Endothelial cell of umbilical vein (primary cell): ENCODE data around the gene PLK1. TPM values are rescaled to one million over a fixed set of nuclear protein-coding genes. Genes with fewer than 3 reads are reported as not detected.
A peak's percentile ranks its signal among the peaks of the same experiment; 100 is the strongest.

Experiments used
- BruUV-seq: library from RNA; stranded (reverse); fragments of 400-500 nt; replicated peaks from 2 replicates; lab custom pipeline; 2021; lab: Mats Ljungman, UMichigan
- CTCF ChIA-PET: fragments of 300-600, 350-600 bp; sonication (Branson Sonifier 250); formaldehyde crosslinking; loops from one replicate; lab custom pipeline; 2021; ENCODE audit warnings: antibody characterized with exemption, inconsistent platforms; lab: Charles Lee
- POLR2A ChIA-PET: fragments of 300-600, 350-600 bp; sonication (Branson Sonifier 250); formaldehyde crosslinking; loops from one replicate; lab custom pipeline; 2021; ENCODE audit warnings: antibody characterized with exemption, inconsistent platforms; lab: Charles Lee
- DNase-seq: peaks from one replicate; pipeline ENCODE4 v3.0.0-alpha.2; 2011; ENCODE audit warnings: low read depth, low spot score
- FAIRE-seq: peaks from 2 replicates; lab custom pipeline; 2011; peaks lifted over from hg19 to GRCh38; lab: Jason Lieb, UNC
- H2AFZ ChIP-seq: 2 replicates; pipeline ENCODE4 v1.6.0; 2012; ENCODE audit warnings: low read depth, low read length, control low read depth, inconsistent platforms
- H3K27ac ChIP-seq: 2 replicates; pipeline ENCODE4 v1.5.1; 2011; ENCODE audit warnings: low read depth, mild to moderate bottlenecking, control low read depth, low read length, moderate library complexity; ENCODE audit not compliant: insufficient read depth
- H3K27me3 ChIP-seq, 2 experiments: 2 replicates each; pipeline versions ENCODE4 v1.6.0 to v1.6.1; 2011; ENCODE audit warnings: low read length in 2 of 2, mixed read lengths in 1 of 2; ENCODE audit not compliant: control insufficient read depth in 2 of 2, insufficient read depth in 2 of 2
- H3K36me3 ChIP-seq, 2 experiments: 2 replicates in 1 of 2; 3 replicates in 1 of 2; pipeline ENCODE4 v1.5.1; 2011; ENCODE audit warnings: low read length in 2 of 2, mild to moderate bottlenecking in 1 of 2, moderate library complexity in 1 of 2; ENCODE audit not compliant: control insufficient read depth in 2 of 2, insufficient read depth in 2 of 2; ENCODE audit errors: extremely low read depth in 1 of 2
- H3K4me1 ChIP-seq: 3 replicates; pipeline ENCODE4 v1.5.1; 2011; ENCODE audit warnings: mild to moderate bottlenecking, low read length; ENCODE audit not compliant: control insufficient read depth, insufficient read depth; ENCODE audit errors: extremely low read depth
- H3K4me2 ChIP-seq: 2 replicates; pipeline ENCODE4 v1.6.1; 2011; ENCODE audit warnings: low read length, control low read depth, mixed read lengths; ENCODE audit not compliant: insufficient read depth
- H3K4me3 ChIP-seq, 3 experiments: fragments of 200-600 bp in 1 of 3; sonication (generic), shearing (Covaris generic) in 1 of 3; replicated peaks in 1 of 3; 2 replicates each; pipeline ENCODE4 v1.5.1; 2011 to 2016; ENCODE audit warnings: control low read depth in 3 of 3, low read length in 3 of 3, mild to moderate bottlenecking in 2 of 3, inconsistent platforms in 1 of 3, low read depth in 1 of 3, moderate library complexity in 1 of 3; ENCODE audit not compliant: insufficient read depth in 1 of 3
- H3K79me2 ChIP-seq: 2 replicates; pipeline ENCODE4 v1.6.0; 2012; ENCODE audit warnings: low read length, inconsistent platforms; ENCODE audit not compliant: control insufficient read depth, insufficient read depth
- H3K9ac ChIP-seq: replicated peaks from 2 replicates; pipeline ENCODE3; 2011; ENCODE audit warnings: low read length, control low read depth; ENCODE audit not compliant: insufficient read depth; ENCODE audit errors: extremely low read depth
- H3K9me1 ChIP-seq: replicated peaks from 3 replicates; pipeline ENCODE4 v1.6.0; 2011; ENCODE audit warnings: mild to moderate bottlenecking, low read length; ENCODE audit not compliant: control insufficient read depth, insufficient read depth; ENCODE audit errors: extremely low read depth
- H3K9me3 ChIP-seq: replicated peaks from 2 replicates; pipeline ENCODE4 v1.5.1; 2012; ENCODE audit warnings: low read length, inconsistent platforms; ENCODE audit not compliant: control insufficient read depth, insufficient read depth
- H4K20me1 ChIP-seq: replicated peaks from 2 replicates; pipeline ENCODE3; 2011; ENCODE audit warnings: mild to moderate bottlenecking, low read length; ENCODE audit not compliant: control insufficient read depth, insufficient read depth; ENCODE audit errors: extremely low read depth
- EZH2 ChIP-seq: IDR thresholded peaks from 2 replicates; pipeline ENCODE4 v1.6.1; 2012; ENCODE audit warnings: borderline replicate concordance, low read depth, mild to moderate bottlenecking, moderate library complexity, low read length, inconsistent platforms; ENCODE audit not compliant: severe bottlenecking
- FOS ChIP-seq: IDR thresholded peaks from 2 replicates; pipeline ENCODE4 v1.6.1; 2011; ENCODE audit warnings: mild to moderate bottlenecking, low read length, moderate library complexity, borderline replicate concordance; ENCODE audit not compliant: insufficient read depth
- GATA2 ChIP-seq: IDR thresholded peaks from 2 replicates; pipeline ENCODE4 v1.7.0; 2011; ENCODE audit warnings: low read depth, mild to moderate bottlenecking, moderate library complexity, mixed read lengths, low read length; ENCODE audit not compliant: insufficient read length, insufficient read depth
- JUN ChIP-seq: IDR thresholded peaks from 2 replicates; pipeline ENCODE4 v1.6.1; 2011; ENCODE audit warnings: borderline replicate concordance, low read depth; ENCODE audit not compliant: insufficient read length, insufficient read depth
- MAX ChIP-seq: IDR thresholded peaks from 2 replicates; pipeline ENCODE4 v1.6.1; 2011; ENCODE audit not compliant: insufficient read depth, insufficient read length
- MYC ChIP-seq: IDR thresholded peaks from one replicate; pipeline ENCODE4 v1.6.1; 2011; ENCODE audit warnings: mild to moderate bottlenecking, low read depth, low read length
- POLR2A ChIP-seq: IDR thresholded peaks from 2 replicates; pipeline ENCODE4 v1.6.1; 2012; ENCODE audit warnings: low read depth, mild to moderate bottlenecking, control low read depth, low read length
- POLR2AphosphoS5 ChIP-seq: IDR thresholded peaks from 2 replicates; pipeline ENCODE4 v1.6.1; 2012; ENCODE audit warnings: low read depth, mild to moderate bottlenecking, control low read depth, low read length, moderate library complexity; ENCODE audit not compliant: insufficient read depth
- dilution Hi-C: fragments of 300-500 bp; cut with MboI; formaldehyde crosslinking; loops from one replicate; pipeline ENCODE4 v1.15.0; 2019; ENCODE audit warnings: low sequenced_read_pairs; ENCODE audit not compliant: extremely low pct_ligation_motif_present
- intact Hi-C: fragments of 100-400 bp; cut with micrococcal nuclease; formaldehyde crosslinking; loops from one replicate; pipeline ENCODE4 v1.10.0; 2022
- polyA plus RNA-seq, 4 experiments: library from polyadenylated mRNA; depleted of rRNA in 3 of 4; stranded (reverse) in 3 of 4; unstranded in 1 of 4; fragments of >200 nt; gene quantifications; 2 replicates each; pipeline versions ENCODE4 v1.2.1 to v1.2.3, GENCODE V29; 2011 to 2012; ENCODE audit warnings: missing spikeins in 1 of 4
- total RNA-seq: library from RNA; stranded (reverse); gene quantifications from 2 replicates; pipeline ENCODE4 v1.2.3, GENCODE V29; 2021

Gene PLK1
- total and polyA plus RNA-seq, 2 donors (not counting 3 experiments of a cell fraction or from before 2014, with no cell fraction given) = 94.9 to 109 TPM

DNA sequence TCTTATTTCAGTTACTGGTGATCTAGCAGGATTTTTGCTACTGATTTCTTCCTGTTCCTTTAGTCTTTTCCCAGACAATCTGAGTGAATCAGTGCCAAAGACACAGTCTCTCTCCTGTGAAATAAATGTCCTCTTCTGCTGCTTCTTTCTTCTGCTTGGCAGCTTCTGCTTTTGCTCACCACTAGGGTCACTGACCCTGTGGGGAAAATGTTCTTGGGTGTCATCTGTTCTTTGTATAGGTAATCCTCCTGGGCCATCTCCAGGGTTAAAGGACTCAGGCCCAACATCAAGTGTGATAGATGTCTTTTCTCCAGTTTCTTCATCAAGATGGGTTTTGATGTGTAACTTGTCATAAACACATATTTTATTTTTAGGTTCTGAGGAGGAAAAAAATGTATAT is 42.7 kb upstream of the PLK1 start:
- Histone ChIP-seq H3K9ac (no peak overlapping the region), H3K79me2 (peaks cover 20% of the 10 kb centered on the region), H3K4me1 (peaks cover 7% of the 10 kb centered on the region), H3K4me2 (no peak overlapping the region), H3K36me3 (peaks cover 3 to 9% of the 10 kb centered on the region in 2 experiments), H4K20me1 (no peaks in the 10 kb centered on the region), H3K27ac (no peak overlapping the region), H3K27me3 (no peaks in the 10 kb centered on the region), H3K9me1 (no peaks in the 10 kb centered on the region), H3K9me3 (no peaks in the 10 kb centered on the region), H3K4me3 (no peak overlapping the region), H2AFZ (no peak overlapping the region)
- TF ChIP-seq MAX (no peak), MYC (no peak), POLR2A (no peak), JUN (no peak), GATA2 (no peak)
- no peak for DNase-seq
- dilution Hi-C loops (no loop called here), intact Hi-C loops (no loop called here)
- ChIA-PET CTCF (no interaction called here), POLR2A (no interaction called here)
- no TSS peak for BruUV-seq
- FAIRE-seq = no peak

DNA sequence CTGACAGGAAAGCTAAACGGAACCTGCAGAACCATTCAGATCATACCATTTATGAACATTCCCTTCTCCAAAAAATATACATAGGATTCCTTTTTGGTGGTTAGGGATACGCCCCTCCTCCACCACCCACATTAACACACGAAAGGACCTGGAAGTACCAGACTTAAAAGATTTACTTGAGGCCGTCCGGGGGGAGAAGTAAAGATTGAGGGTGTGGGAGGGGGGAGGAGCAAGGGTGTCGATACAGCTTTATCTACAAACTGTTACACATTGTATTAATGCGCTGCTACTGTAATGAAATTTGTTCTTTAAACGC is 38.1 kb upstream of the PLK1 start:
- Histone ChIP-seq H3K4me1 (peaks cover 15% of the 10 kb centered on the region), H3K79me2 (peaks cover 35% of the 10 kb centered on the region), H3K9me1 (no peaks in the 10 kb centered on the region), H2AFZ (peak overlapping the region; percentile 76), H3K4me2 (peak overlapping the region; percentile 97), H3K9ac (peak overlapping the region; percentile 97), H3K36me3 (peaks cover 4 to 15% of the 10 kb centered on the region in 2 experiments), H3K9me3 (no peaks in the 10 kb centered on the region), H3K4me3 (peak overlapping the region; percentile 68 to 99 (median 99)), H3K27me3 (no peaks in the 10 kb centered on the region), H3K27ac (peak overlapping the region; percentile 96), H4K20me1 (no peaks in the 10 kb centered on the region)
- dilution Hi-C loops = no loop called here
- no TSS peak for BruUV-seq
- no peak for TF ChIP-seq MAX
- TF ChIP-seq EZH2 = no peak
- no peak for TF ChIP-seq JUN
- TF ChIP-seq FOS = no peak
- TF ChIP-seq POLR2AphosphoS5 = no peak
- no peak for TF ChIP-seq POLR2A
- ChIA-PET POLR2A (interaction anchor here (0.5 kb wide), 1 partner anchor 26 kb away, joined by 4 read pairs; no protein-coding TSS in a partner anchor), CTCF (interaction anchor here (1.5 to 2.1 kb wide), 2 partner anchors 44 to 83 kb away, joined by 5 to 6 read pairs; partner anchors contain the start of genes EARS2 and UBFD1)
- peak; percentile 21 for FAIRE-seq
- DNase-seq = no peak
- intact Hi-C loops = loop anchor here (2.0 kb wide), 1 partner anchor 38 kb away; the partner anchor contains the start of gene PLK1
